ENCODE measurements around the gene HOXA5.

The HOXA5 gene

DNA sequence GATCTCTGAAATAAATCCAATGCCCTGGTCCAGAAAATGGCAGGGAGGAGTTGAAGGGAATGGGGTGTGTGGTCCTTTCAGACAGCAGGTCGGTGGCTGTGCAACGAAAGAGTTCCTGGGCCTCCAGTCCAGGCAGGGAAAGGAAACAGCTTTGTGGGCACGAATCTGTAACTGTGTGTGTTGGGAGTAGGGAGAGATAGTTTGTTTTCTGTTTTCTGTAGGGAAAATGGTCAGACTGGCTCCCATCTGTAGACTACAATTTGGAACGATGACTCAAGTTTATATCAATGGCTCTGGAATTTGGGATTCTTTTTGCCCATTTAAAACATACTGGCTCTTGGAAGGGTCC is 24.4 kb upstream of the HOXA5 start:
- 7 to 20% methylated on average over 2 to 3 of the region's 4 CpGs for WGBS, 2 experiments (ENCODE audit: insufficient coverage in 2 of 2)
- no peaks in the 10 kb centered on the region for H3K36me3 ChIP-seq (ENCODE audit: control insufficient read depth, insufficient read depth, low read length)
- H3K9me3 ChIP-seq (ENCODE audit: control insufficient read depth, low read length) = no peaks in the 10 kb centered on the region
- peaks cover 2% of the 10 kb centered on the region for H3K4me1 ChIP-seq (ENCODE audit: control insufficient read depth, insufficient read depth, low read length, poor library complexity, severe bottlenecking)
- H3K27ac ChIP-seq (ENCODE audit: low read depth, low read length, severe bottlenecking) = no peak overlapping the region
- no peak overlapping the region for H3K4me3 ChIP-seq (ENCODE audit: extremely low read depth, insufficient read depth, low read length, poor library complexity, severe bottlenecking)

DNA sequence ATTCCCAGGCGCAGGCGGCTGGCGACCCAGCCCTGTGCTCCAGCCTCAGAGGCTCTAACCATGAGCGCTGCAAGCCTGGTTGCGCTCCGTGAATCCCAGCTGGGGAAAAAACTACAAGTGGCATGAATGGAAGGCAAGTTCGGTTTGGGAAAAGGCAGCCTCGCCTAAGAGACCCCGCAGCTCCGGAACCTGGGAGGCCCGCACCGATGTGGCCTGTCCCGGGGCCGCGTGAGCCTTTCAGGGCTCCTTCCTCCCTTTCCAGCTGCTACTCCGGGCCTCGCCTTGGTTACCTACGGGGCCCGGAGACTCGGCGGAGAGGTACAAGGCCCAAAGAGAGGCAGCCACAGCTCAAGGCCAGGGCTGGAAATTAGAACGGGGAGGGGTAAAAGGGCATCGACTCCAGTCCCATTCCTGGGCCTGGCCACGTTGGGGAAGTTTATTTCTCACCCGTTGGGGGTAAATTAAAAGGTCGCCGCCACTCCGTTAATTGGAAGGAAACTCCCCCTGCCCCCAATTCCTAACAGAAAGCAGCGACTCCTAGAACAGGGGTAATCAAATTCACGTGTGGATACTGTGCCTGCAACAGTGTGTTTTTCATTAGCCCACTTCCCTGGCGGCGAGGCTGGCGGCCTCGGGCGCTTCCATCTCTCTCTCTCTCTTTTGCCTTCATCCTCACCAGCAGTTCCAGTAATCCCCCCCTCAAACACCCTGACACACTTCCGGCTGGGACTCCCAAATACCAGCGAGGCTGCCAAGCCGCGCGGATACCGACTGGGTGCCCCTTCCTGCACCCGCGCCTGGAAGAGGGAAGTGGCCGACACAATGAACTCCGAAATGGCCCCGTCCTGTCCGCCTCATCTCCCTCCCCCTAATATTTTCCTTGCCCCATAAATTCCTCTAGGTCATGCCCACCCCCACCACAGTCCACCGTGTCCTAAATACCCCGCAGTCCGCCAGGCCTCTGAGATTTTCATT is 23.3 kb upstream of the HOXA5 start:
- Histone ChIP-seq H3K27ac (ENCODE audit: low read depth, low read length, severe bottlenecking) (peak overlapping the region; percentile 16), H3K36me3 (ENCODE audit: control insufficient read depth, insufficient read depth, low read length) (no peaks in the 10 kb centered on the region), H3K9me3 (ENCODE audit: control insufficient read depth, low read length) (no peaks in the 10 kb centered on the region), H3K4me3 (ENCODE audit: extremely low read depth, insufficient read depth, low read length, poor library complexity, severe bottlenecking) (peak overlapping the region; percentile 11), H3K4me1 (ENCODE audit: control insufficient read depth, insufficient read depth, low read length, poor library complexity, severe bottlenecking) (peaks cover 2% of the 10 kb centered on the region)
- 3 to 6% methylated on average over 37 to 48 of the region's 50 CpGs for WGBS, 2 experiments (ENCODE audit: insufficient coverage in 2 of 2)

- 5 to 8% methylated on average over 27 to 46 of the region's 46 CpGs for WGBS, 2 experiments (ENCODE audit: insufficient coverage in 2 of 2)
- H3K36me3 ChIP-seq (ENCODE audit: control insufficient read depth, insufficient read depth, low read length) = no peaks in the 10 kb centered on the region
- H3K4me1 ChIP-seq (ENCODE audit: control insufficient read depth, insufficient read depth, low read length, poor library complexity, severe bottlenecking) = peaks cover 6% of the 10 kb centered on the region
- H3K9me3 ChIP-seq (ENCODE audit: control insufficient read depth, low read length) = no peaks in the 10 kb centered on the region
- peak overlapping the region; percentile 29 for H3K27ac ChIP-seq (ENCODE audit: low read depth, low read length, severe bottlenecking)
- peak overlapping the region; percentile 24 for H3K4me3 ChIP-seq (ENCODE audit: extremely low read depth, insufficient read depth, low read length, poor library complexity, severe bottlenecking)
Measured at GRCh38 chr7:27165996-27166530, 22.6 kb upstream of the HOXA5 start.

GRCh38 chr7:27165089-27165995 is 21.9 kb upstream of the HOXA5 start, which contains the start of gene HOXA9:
TSS of gene HOXA9 (minus strand) at chr7:27165537. CDS start at chr7:27165457, 80 bp downstream.
- Histone ChIP-seq H3K4me3 (ENCODE audit: extremely low read depth, insufficient read depth, low read length, poor library complexity, severe bottlenecking) (peak within 1 kb of the TSS; percentile 24), H3K36me3 (ENCODE audit: control insufficient read depth, insufficient read depth, low read length) (no peaks in the 10 kb centered on the region), H3K4me1 (ENCODE audit: control insufficient read depth, insufficient read depth, low read length, poor library complexity, severe bottlenecking) (peaks cover 7% of the 10 kb centered on the region), H3K9me3 (ENCODE audit: control insufficient read depth, low read length) (no peaks in the 10 kb centered on the region), H3K27ac (ENCODE audit: low read depth, low read length, severe bottlenecking) (peak within 1 kb of the TSS; percentile 29)
- WGBS, 2 experiments (ENCODE audit: insufficient coverage in 2 of 2) = 8 to 9% methylated on average over 55 to 63 of the region's 82 CpGs

DNA sequence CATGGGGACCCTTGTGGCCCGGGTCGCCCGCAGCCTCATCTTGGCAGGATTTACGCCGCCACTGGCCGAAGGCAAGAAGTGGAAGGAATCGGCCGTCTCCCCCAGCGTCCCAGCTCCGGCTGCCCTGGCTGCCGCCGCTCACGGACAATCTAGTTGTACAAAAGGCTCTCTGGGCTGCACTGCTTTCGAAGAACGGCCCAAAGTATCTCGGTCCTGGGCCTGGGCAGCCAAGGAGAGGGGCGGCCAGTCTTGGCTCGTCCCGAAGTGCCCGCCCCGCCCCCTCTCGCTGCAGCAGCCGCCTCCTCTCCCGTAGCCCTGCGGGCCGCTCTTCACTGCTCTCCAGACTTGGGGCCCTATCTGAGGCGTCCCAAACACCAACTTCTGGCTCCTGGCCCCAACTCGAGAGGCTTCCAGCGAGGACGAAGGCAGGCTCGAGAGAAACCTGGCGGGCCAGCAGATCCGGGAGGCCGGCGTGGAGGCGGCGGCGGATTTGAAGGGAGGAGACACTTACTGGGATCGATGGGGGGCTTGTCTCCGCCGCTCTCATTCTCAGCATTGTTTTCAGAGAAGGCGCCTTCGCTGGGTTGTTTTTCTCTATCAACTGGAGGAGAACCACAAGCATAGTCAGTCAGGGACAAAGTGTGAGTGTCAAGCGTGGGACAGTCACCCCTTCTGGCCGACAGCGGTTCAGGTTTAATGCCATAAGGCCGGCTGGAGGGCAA is 21.0 kb upstream of the HOXA5 start:
- Histone ChIP-seq H3K9me3 (ENCODE audit: control insufficient read depth, low read length) (no peaks in the 10 kb centered on the region), H3K4me3 (ENCODE audit: extremely low read depth, insufficient read depth, low read length, poor library complexity, severe bottlenecking) (peak overlapping the region; percentile 24), H3K4me1 (ENCODE audit: control insufficient read depth, insufficient read depth, low read length, poor library complexity, severe bottlenecking) (peaks cover 7% of the 10 kb centered on the region), H3K36me3 (ENCODE audit: control insufficient read depth, insufficient read depth, low read length) (no peaks in the 10 kb centered on the region), H3K27ac (ENCODE audit: low read depth, low read length, severe bottlenecking) (no peak overlapping the region)
- 1 to 2% methylated on average over 44 of the region's 47 CpGs for WGBS, 2 experiments (ENCODE audit: insufficient coverage in 2 of 2)

DNA sequence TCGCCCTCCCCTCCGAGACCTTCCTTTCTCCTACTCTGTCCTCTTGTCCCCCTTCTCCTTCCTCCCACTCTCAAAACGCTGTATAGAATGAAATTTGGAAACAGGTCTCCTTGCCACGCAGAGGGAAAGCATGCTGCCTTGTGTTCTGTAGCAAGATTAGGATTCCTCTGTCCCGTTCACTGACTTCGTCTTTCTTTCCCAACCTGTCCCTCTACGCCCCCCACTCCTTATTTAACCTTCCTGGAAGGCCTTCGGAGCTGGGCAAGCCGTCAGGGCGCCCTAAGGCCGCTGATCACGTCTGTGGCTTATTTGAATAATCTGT is 20.5 kb upstream of the HOXA5 start:
- Histone ChIP-seq H3K36me3 (ENCODE audit: control insufficient read depth, insufficient read depth, low read length) (no peaks in the 10 kb centered on the region), H3K4me3 (ENCODE audit: extremely low read depth, insufficient read depth, low read length, poor library complexity, severe bottlenecking) (peak overlapping the region; percentile 24), H3K27ac (ENCODE audit: low read depth, low read length, severe bottlenecking) (no peak overlapping the region), H3K9me3 (ENCODE audit: control insufficient read depth, low read length) (no peaks in the 10 kb centered on the region), H3K4me1 (ENCODE audit: control insufficient read depth, insufficient read depth, low read length, poor library complexity, severe bottlenecking) (peaks cover 7% of the 10 kb centered on the region)
- 4 to 9% methylated on average over 9 to 10 of the region's 12 CpGs for WGBS, 2 experiments (ENCODE audit: insufficient coverage in 2 of 2)

- peak overlapping the region; percentile 24 for H3K4me3 ChIP-seq (ENCODE audit: extremely low read depth, insufficient read depth, low read length, poor library complexity, severe bottlenecking)
- 16 to 17% methylated on average over 18 of the region's 24 CpGs for WGBS, 2 experiments (ENCODE audit: insufficient coverage in 2 of 2)
Measured at GRCh38 chr7:27163288-27164044, 20.0 kb upstream of the HOXA5 start.

GRCh38 chr7:27162561-27163287 is 19.2 kb upstream of the HOXA5 start:
- no peak overlapping the region for H3K27ac ChIP-seq (ENCODE audit: low read depth, low read length, severe bottlenecking)
- H3K36me3 ChIP-seq (ENCODE audit: control insufficient read depth, insufficient read depth, low read length) = no peaks in the 10 kb centered on the region
- 60 to 75% methylated on average over 1 of the region's 7 CpGs for WGBS, 2 experiments (ENCODE audit: insufficient coverage in 2 of 2)
- peaks cover 7% of the 10 kb centered on the region for H3K4me1 ChIP-seq (ENCODE audit: control insufficient read depth, insufficient read depth, low read length, poor library complexity, severe bottlenecking)
- H3K4me3 ChIP-seq (ENCODE audit: extremely low read depth, insufficient read depth, low read length, poor library complexity, severe bottlenecking) = peak overlapping the region; percentile 24
- no peaks in the 10 kb centered on the region for H3K9me3 ChIP-seq (ENCODE audit: control insufficient read depth, low read length)

More at GRCh38 chr7:27163288-27164044, 20.0 kb upstream of the HOXA5 start:
- Histone ChIP-seq H3K27ac (ENCODE audit: low read depth, low read length, severe bottlenecking) (no peak overlapping the region), H3K36me3 (ENCODE audit: control insufficient read depth, insufficient read depth, low read length) (no peaks in the 10 kb centered on the region), H3K9me3 (ENCODE audit: control insufficient read depth, low read length) (no peaks in the 10 kb centered on the region), H3K4me1 (ENCODE audit: control insufficient read depth, insufficient read depth, low read length, poor library complexity, severe bottlenecking) (peaks cover 7% of the 10 kb centered on the region)

DNA sequence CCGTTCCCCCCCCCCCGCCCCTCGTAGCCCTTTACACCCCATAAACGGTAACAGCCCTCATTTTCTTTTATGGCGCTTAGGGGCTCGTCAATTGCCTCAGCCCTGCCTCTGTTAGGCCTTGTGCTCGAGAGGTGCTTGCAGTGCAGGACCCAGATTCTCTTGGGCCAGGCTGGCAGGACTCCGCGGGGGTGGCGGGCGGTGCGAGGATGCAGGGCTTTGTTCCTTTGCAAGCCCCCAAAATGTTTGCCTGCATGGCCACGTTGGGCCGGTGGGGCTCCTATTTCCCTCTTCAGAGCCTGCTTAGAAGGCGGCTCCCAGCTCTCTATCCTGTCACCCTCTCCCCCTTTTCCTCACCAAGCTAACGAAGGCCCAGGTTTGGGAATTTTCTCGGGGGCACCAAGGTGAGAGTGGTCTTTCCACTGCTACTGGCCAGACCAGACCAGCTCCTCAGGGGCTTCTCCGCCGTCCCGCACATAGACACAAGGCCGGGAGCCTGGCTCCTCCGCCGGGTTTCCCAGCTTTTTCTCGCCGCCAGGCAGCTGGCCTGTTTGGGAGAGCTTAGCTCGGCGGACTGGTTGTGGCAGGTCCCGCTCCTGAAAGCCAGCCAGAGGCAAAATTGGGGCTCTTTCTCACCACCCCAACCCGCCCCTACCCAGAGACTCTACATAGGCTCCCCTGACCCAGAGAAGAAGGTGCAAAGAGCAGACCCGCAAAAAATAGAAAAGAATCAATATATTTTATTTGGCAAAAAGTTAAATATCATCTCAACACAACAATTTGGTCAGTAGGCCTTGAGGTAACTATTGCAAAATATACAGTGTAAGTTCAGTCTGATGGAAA is 18.5 kb upstream of the HOXA5 start:
- H3K27ac ChIP-seq (ENCODE audit: low read depth, low read length, severe bottlenecking) = peak overlapping the region; percentile 33
- peak overlapping the region; percentile 12 for H3K4me3 ChIP-seq (ENCODE audit: extremely low read depth, insufficient read depth, low read length, poor library complexity, severe bottlenecking)
- H3K9me3 ChIP-seq (ENCODE audit: control insufficient read depth, low read length) = no peaks in the 10 kb centered on the region
- H3K4me1 ChIP-seq (ENCODE audit: control insufficient read depth, insufficient read depth, low read length, poor library complexity, severe bottlenecking) = peaks cover 7% of the 10 kb centered on the region
- H3K36me3 ChIP-seq (ENCODE audit: control insufficient read depth, insufficient read depth, low read length) = no peaks in the 10 kb centered on the region
- WGBS, 2 experiments (ENCODE audit: insufficient coverage in 2 of 2) = 12 to 17% methylated on average over 20 of the region's 30 CpGs
